ENCODE data around the gene PLA2G4A.

DNA sequence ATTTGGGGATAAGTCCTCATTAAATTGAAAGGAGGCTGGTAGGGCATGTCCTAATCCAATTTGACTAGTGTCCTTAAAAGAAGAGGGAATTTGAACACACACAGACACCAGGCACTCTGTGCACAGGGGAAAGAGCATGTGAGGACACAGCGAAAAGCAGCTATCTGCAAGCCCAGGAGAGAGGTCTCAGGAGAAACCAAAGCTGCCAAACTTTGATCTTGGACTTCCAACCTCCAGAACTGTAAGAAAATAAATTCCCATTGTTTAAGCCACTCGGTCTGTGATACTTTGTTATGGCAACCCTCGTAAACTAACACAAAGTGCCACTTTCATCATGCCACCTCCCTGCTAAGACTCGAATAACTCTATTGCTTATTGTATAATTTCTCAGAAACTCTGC is 13.8 kb downstream of the PLA2G4A start:
- TF ChIP-seq CTCF (IDR thresholded peaks at IDR 0.05) (no peak), EP300 (IDR thresholded peaks at IDR 0.05) (no peak), POLR2A (IDR thresholded peaks at IDR 0.05) (no peak)

Measured in suprapubic skin (tissue), 3 donors.